ENCODE measurements around the gene DOCK4. TPM values are rescaled to one million over a fixed set of nuclear protein-coding genes. Genes with fewer than 3 reads are reported as not detected.

DOCK4 gene
- total RNA-seq, 1 experiment from 2014 or later, result 3.4 TPM

GRCh38 chr7:112138325-112138852 is 67.8 kb downstream of the DOCK4 start:
- Mint-ChIP-seq H3K36me3 (ENCODE audit: insufficient read depth, unreplicated experiment) (no peaks in the 10 kb centered on the region), H3K27me3 (ENCODE audit: unreplicated experiment) (no peaks in the 10 kb centered on the region), H3K9me3 (ENCODE audit: low read depth, unreplicated experiment) (no peaks in the 10 kb centered on the region), H3K4me3 (ENCODE audit: low read depth, unreplicated experiment) (no peak overlapping the region), H3K4me1 (ENCODE audit: low read depth, unreplicated experiment) (no peaks in the 10 kb centered on the region), H3K27ac (ENCODE audit: unreplicated experiment) (no peak overlapping the region)
- no TSS peak for BruUV-seq (replicated peaks)
- intact Hi-C loops (cut with micrococcal nuclease; ENCODE audit: unreplicated experiment), result no loop called here
- TF ChIP-seq CTCF (IDR thresholded peaks at IDR 0.05; ENCODE audit: unreplicated experiment), result no peak
- DNase-seq, result no peak
- CTCF ChIA-PET, result no interaction called here

- no peaks in the 10 kb centered on the region for H3K9me3 Mint-ChIP-seq (ENCODE audit: low read depth, unreplicated experiment)
- H3K36me3 Mint-ChIP-seq (ENCODE audit: insufficient read depth, unreplicated experiment), result no peaks in the 10 kb centered on the region
- no peak overlapping the region for H3K4me3 Mint-ChIP-seq (ENCODE audit: low read depth, unreplicated experiment)
- no peak for TF ChIP-seq CTCF (IDR thresholded peaks at IDR 0.05; ENCODE audit: unreplicated experiment)
- no peak overlapping the region for H3K27ac Mint-ChIP-seq (ENCODE audit: unreplicated experiment)
- BruUV-seq (replicated peaks), result no TSS peak
- intact Hi-C loops (cut with micrococcal nuclease; ENCODE audit: unreplicated experiment), result no loop called here
- no peak for DNase-seq
- H3K4me1 Mint-ChIP-seq (ENCODE audit: low read depth, unreplicated experiment), result no peaks in the 10 kb centered on the region
- no peaks in the 10 kb centered on the region for H3K27me3 Mint-ChIP-seq (ENCODE audit: unreplicated experiment)
- CTCF ChIA-PET, result no interaction called here
These were observed 68.8 kb downstream of the DOCK4 start for GRCh38 chr7:112137141-112138101.

GRCh38 chr7:112136271-112137008 is 69.8 kb downstream of the DOCK4 start:
- Mint-ChIP-seq H3K9me3 (ENCODE audit: low read depth, unreplicated experiment) (no peaks in the 10 kb centered on the region), H3K27ac (ENCODE audit: unreplicated experiment) (no peak overlapping the region), H3K27me3 (ENCODE audit: unreplicated experiment) (no peaks in the 10 kb centered on the region), H3K36me3 (ENCODE audit: insufficient read depth, unreplicated experiment) (no peaks in the 10 kb centered on the region), H3K4me3 (ENCODE audit: low read depth, unreplicated experiment) (no peak overlapping the region), H3K4me1 (ENCODE audit: low read depth, unreplicated experiment) (no peaks in the 10 kb centered on the region)
- no peak for DNase-seq
- intact Hi-C loops (cut with micrococcal nuclease; ENCODE audit: unreplicated experiment), result no loop called here
- no peak for TF ChIP-seq CTCF (IDR thresholded peaks at IDR 0.05; ENCODE audit: unreplicated experiment)
- no TSS peak for BruUV-seq (replicated peaks)
- CTCF ChIA-PET, result no interaction called here

- DNase-seq, result no peak
- no peak overlapping the region for H3K4me3 Mint-ChIP-seq (ENCODE audit: low read depth, unreplicated experiment)
- no peaks in the 10 kb centered on the region for H3K27me3 Mint-ChIP-seq (ENCODE audit: unreplicated experiment)
- no peaks in the 10 kb centered on the region for H3K36me3 Mint-ChIP-seq (ENCODE audit: insufficient read depth, unreplicated experiment)
- H3K4me1 Mint-ChIP-seq (ENCODE audit: low read depth, unreplicated experiment), result no peaks in the 10 kb centered on the region
- intact Hi-C loops (cut with micrococcal nuclease; ENCODE audit: unreplicated experiment), result no loop called here
- no peak overlapping the region for H3K27ac Mint-ChIP-seq (ENCODE audit: unreplicated experiment)
- CTCF ChIA-PET, result no interaction called here
- BruUV-seq (replicated peaks), result no TSS peak
- H3K9me3 Mint-ChIP-seq (ENCODE audit: low read depth, unreplicated experiment), result no peaks in the 10 kb centered on the region
- TF ChIP-seq CTCF (IDR thresholded peaks at IDR 0.05; ENCODE audit: unreplicated experiment), result no peak
These were observed 70.4 kb downstream of the DOCK4 start for GRCh38 chr7:112135815-112136214.

Data from Calu3 (cell line).